HEK293 (cell line): Measurements from ENCODE around the gene SH3RF1.

ENCODE experiments used
- CTCF ChIA-PET: fragments of 350-600 bp; formaldehyde crosslinking; extraction: SDS; loops from one replicate; lab custom pipeline; 2021; ENCODE audit warnings: antibody characterized with exemption; lab: Yijun Ruan, JAX
- POLR2A ChIA-PET: fragments of 300-600 bp; formaldehyde crosslinking; extraction: SDS; loops from one replicate; lab custom pipeline; 2020; ENCODE audit warnings: antibody characterized with exemption, inconsistent platforms; lab: Yijun Ruan, JAX
- H3K27ac ChIP-seq: fragments of 200-500 bp; sonication (Bioruptor generic); 2 replicates; pipeline ENCODE4 v1.5.1; 2014; ENCODE audit warnings: low read depth, low read length, control low read depth, inconsistent platforms; ENCODE audit errors: extremely low read depth
- H3K36me3 ChIP-seq, 2 experiments: fragments of 200-500 bp in 1 of 2; sonication (Bioruptor generic) in 1 of 2; 1 replicate in 1 of 2; 2 replicates in 1 of 2; pipeline ENCODE4 v1.5.1; 2014 to 2017; ENCODE audit warnings: inconsistent platforms in 2 of 2, low read length in 2 of 2; ENCODE audit not compliant: control insufficient read depth in 2 of 2, insufficient read depth in 1 of 2
- H3K4me1 ChIP-seq: fragments of 200-500 bp; sonication (Bioruptor generic); 2 replicates; pipeline ENCODE4 v1.5.1; 2014; ENCODE audit warnings: mild to moderate bottlenecking, low read length, inconsistent platforms; ENCODE audit not compliant: control insufficient read depth, insufficient read depth
- H3K4me3 ChIP-seq: 2 replicates; pipeline ENCODE4 v1.5.1; 2011; ENCODE audit warnings: low read depth, mild to moderate bottlenecking, control low read depth, low read length, moderate library complexity
- H3K9me3 ChIP-seq: fragments of 200-500 bp; sonication (Bioruptor generic); 2 replicates; pipeline ENCODE4 v1.5.1; 2014; ENCODE audit warnings: low read depth, low read length, inconsistent platforms; ENCODE audit not compliant: control insufficient read depth, insufficient read depth
- GLIS1 ChIP-seq: fragments of 450-650 bp; formaldehyde crosslinking; IDR thresholded peaks from 2 replicates; pipeline ENCODE4 v1.5.1; 2016; ENCODE audit warnings: missing biosample characterization, missing genetic modification characterization
- HOXA7 ChIP-seq: sonication (generic); formaldehyde crosslinking; IDR thresholded peaks from 2 replicates; pipeline ENCODE4 v1.8.1; 2022; ENCODE audit warnings: missing genetic modification reagents, borderline replicate concordance
- KLF16 ChIP-seq: fragments of 450-650 bp; formaldehyde crosslinking; IDR thresholded peaks from 2 replicates; pipeline ENCODE4 v1.5.1; 2017; ENCODE audit warnings: missing biosample characterization, missing genetic modification characterization
- MZF1 ChIP-seq: fragments of 450-650 bp; formaldehyde crosslinking; IDR thresholded peaks from 2 replicates; pipeline ENCODE4 v1.5.1; 2017; ENCODE audit warnings: missing biosample characterization, missing genetic modification characterization, borderline replicate concordance
- OVOL3 ChIP-seq: fragments of 450-650 bp; formaldehyde crosslinking; IDR thresholded peaks from 2 replicates; pipeline ENCODE4 v1.5.1; 2016; ENCODE audit warnings: missing biosample characterization, missing genetic modification characterization
- SCRT2 ChIP-seq: fragments of 450-650 bp; formaldehyde crosslinking; IDR thresholded peaks from 2 replicates; pipeline ENCODE4 v1.5.1; 2016; ENCODE audit warnings: missing biosample characterization, missing genetic modification characterization
- SP2 ChIP-seq: fragments of 450-650 bp; formaldehyde crosslinking; IDR thresholded peaks from 2 replicates; pipeline ENCODE4 v1.5.1; 2016; ENCODE audit warnings: missing biosample characterization, missing genetic modification characterization
- ZNF24 ChIP-seq: fragments of 450-650 bp; formaldehyde crosslinking; IDR thresholded peaks from 2 replicates; pipeline ENCODE4 v1.5.1; 2016; ENCODE audit warnings: missing biosample characterization, missing genetic modification characterization
- ZNF354C ChIP-seq: fragments of 450-650 bp; formaldehyde crosslinking; IDR thresholded peaks from 2 replicates; pipeline ENCODE4 v1.5.1; 2016; ENCODE audit warnings: missing biosample characterization, missing genetic modification characterization, low read depth, borderline replicate concordance
- ZNF510 ChIP-seq: fragments of 450-650 bp; formaldehyde crosslinking; IDR thresholded peaks from 2 replicates; pipeline ENCODE4 v1.5.1; 2018; ENCODE audit warnings: mild to moderate bottlenecking, missing genetic modification characterization, missing biosample characterization; ENCODE audit not compliant: insufficient replicate concordance
- ZNF544 ChIP-seq: fragments of 450-650 bp; formaldehyde crosslinking; IDR thresholded peaks from 2 replicates; pipeline ENCODE4 v1.5.0; 2017; ENCODE audit warnings: missing biosample characterization, missing genetic modification characterization
- ZNF596 ChIP-seq: fragments of 450-650 bp; IDR thresholded peaks from 2 replicates; pipeline ENCODE4 v1.5.0; 2018; ENCODE audit warnings: missing biosample characterization, mild to moderate bottlenecking, missing genetic modification characterization, moderate library complexity
- ZNF621 ChIP-seq: fragments of 450-650 bp; formaldehyde crosslinking; IDR thresholded peaks from 2 replicates; pipeline ENCODE4 v1.5.1; 2017; ENCODE audit warnings: missing biosample characterization, missing genetic modification characterization
- ZNF654 ChIP-seq: fragments of 450-650 bp; formaldehyde crosslinking; IDR thresholded peaks from 2 replicates; pipeline ENCODE4 v1.5.1; 2016; ENCODE audit warnings: low read depth, missing biosample characterization, missing genetic modification characterization
- ZNF707 ChIP-seq: fragments of 450-650 bp; formaldehyde crosslinking; IDR thresholded peaks from 2 replicates; pipeline ENCODE4 v1.5.1; 2016; ENCODE audit warnings: missing biosample characterization, missing genetic modification characterization
- ZSCAN30 ChIP-seq: fragments of 450-650 bp; IDR thresholded peaks from 2 replicates; pipeline ENCODE4 v1.5.1; 2018; ENCODE audit warnings: missing biosample characterization, mild to moderate bottlenecking, missing genetic modification characterization, moderate library complexity
- TF ChIP-seq, protein P1 (sequence below): fragments of 450-650 bp; formaldehyde crosslinking; IDR thresholded peaks from 2 replicates; pipeline ENCODE4 v1.5.0; 2017; ENCODE audit warnings: missing biosample characterization, missing genetic modification characterization, borderline replicate concordance
- TF ChIP-seq, protein P2 (sequence below): fragments of 450-650 bp; formaldehyde crosslinking; conservative IDR thresholded peaks from 2 replicates; pipeline ENCODE4 v1.5.1; 2016; ENCODE audit warnings: low read depth, missing biosample characterization, missing genetic modification characterization
- TF ChIP-seq, protein P3 (sequence below): fragments of 450-650 bp; formaldehyde crosslinking; IDR thresholded peaks from 2 replicates; pipeline ENCODE4 v1.5.1; 2016; ENCODE audit warnings: missing biosample characterization, missing genetic modification characterization, borderline replicate concordance
- TF ChIP-seq, protein P4 (sequence below): fragments of 450-650 bp; formaldehyde crosslinking; optimal IDR thresholded peaks from 2 replicates; pipeline ENCODE3; 2016; ENCODE audit warnings: missing biosample characterization, mild to moderate bottlenecking, missing genetic modification characterization
- TF ChIP-seq, protein P5 (sequence below): fragments of 450-650 bp; formaldehyde crosslinking; IDR thresholded peaks from 2 replicates; pipeline ENCODE4 v1.5.1; 2016; ENCODE audit warnings: missing biosample characterization, missing genetic modification characterization
- TF ChIP-seq, protein P6 (sequence below): fragments of 450-650 bp; formaldehyde crosslinking; IDR thresholded peaks from 2 replicates; pipeline ENCODE4 v1.5.1; 2016; ENCODE audit warnings: missing biosample characterization, missing genetic modification characterization

Gene SH3RF1

DNA sequence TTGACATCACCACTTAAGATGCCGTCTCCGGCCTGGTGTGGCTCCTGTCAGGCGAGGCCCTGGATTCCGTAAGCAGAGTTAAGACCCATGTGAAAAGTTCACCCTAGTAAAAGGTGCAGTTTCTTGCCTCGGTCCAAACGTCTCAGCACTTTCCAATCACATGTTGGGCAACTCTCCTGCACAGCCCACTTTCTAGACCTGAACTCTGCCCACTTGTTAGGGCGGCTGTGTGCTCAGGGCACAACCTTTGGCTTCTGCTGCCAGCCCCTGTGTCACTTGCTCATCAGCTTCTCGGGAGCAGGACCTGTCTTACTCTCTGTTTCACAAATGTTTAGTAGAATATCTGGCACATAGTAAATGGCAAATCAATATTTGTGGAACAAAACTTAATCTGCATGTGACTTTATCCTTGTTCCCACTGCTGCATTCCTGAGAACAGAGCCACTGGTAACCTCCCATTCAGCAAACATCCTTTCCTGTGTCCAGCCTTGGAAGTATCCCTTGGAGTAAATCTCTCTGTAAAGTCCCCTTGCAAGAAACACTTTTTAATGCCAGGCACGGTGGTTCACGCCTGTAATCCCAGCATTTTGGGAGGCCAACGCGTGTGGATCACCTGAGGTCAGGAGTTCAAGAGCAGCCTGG lies 38.7 kb upstream of the SH3RF1 start (continued):
- TF ChIP-seq, protein P1, sequence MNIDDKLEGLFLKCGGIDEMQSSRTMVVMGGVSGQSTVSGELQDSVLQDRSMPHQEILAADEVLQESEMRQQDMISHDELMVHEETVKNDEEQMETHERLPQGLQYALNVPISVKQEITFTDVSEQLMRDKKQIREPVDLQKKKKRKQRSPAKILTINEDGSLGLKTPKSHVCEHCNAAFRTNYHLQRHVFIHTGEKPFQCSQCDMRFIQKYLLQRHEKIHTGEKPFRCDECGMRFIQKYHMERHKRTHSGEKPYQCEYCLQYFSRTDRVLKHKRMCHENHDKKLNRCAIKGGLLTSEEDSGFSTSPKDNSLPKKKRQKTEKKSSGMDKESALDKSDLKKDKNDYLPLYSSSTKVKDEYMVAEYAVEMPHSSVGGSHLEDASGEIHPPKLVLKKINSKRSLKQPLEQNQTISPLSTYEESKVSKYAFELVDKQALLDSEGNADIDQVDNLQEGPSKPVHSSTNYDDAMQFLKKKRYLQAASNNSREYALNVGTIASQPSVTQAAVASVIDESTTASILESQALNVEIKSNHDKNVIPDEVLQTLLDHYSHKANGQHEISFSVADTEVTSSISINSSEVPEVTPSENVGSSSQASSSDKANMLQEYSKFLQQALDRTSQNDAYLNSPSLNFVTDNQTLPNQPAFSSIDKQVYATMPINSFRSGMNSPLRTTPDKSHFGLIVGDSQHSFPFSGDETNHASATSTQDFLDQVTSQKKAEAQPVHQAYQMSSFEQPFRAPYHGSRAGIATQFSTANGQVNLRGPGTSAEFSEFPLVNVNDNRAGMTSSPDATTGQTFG (tag by site-specific recombination) = no peak
- TF ChIP-seq ZNF707 (no peak), ZNF510 (tag by site-specific recombination) (no peak), ZNF621 (tag by site-specific recombination) (no peak), ZNF596 (tag by site-specific recombination) (no peak), HOXA7 (no peak), ZNF544 (no peak), ZNF654 (tag by site-specific recombination) (no peak), OVOL3 (no peak)
- TF ChIP-seq, protein P2, sequence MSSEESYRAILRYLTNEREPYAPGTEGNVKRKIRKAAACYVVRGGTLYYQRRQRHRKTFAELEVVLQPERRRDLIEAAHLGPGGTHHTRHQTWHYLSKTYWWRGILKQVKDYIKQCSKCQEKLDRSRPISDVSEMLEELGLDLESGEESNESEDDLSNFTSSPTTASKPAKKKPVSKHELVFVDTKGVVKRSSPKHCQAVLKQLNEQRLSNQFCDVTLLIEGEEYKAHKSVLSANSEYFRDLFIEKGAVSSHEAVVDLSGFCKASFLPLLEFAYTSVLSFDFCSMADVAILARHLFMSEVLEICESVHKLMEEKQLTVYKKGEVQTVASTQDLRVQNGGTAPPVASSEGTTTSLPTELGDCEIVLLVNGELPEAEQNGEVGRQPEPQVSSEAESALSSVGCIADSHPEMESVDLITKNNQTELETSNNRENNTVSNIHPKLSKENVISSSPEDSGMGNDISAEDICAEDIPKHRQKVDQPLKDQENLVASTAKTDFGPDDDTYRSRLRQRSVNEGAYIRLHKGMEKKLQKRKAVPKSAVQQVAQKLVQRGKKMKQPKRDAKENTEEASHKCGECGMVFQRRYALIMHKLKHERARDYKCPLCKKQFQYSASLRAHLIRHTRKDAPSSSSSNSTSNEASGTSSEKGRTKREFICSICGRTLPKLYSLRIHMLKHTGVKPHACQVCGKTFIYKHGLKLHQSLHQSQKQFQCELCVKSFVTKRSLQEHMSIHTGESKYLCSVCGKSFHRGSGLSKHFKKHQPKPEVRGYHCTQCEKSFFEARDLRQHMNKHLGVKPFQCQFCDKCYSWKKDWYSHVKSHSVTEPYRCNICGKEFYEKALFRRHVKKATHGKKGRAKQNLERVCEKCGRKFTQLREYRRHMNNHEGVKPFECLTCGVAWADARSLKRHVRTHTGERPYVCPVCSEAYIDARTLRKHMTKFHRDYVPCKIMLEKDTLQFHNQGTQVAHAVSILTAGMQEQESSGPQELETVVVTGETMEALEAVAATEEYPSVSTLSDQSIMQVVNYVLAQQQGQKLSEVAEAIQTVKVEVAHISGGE (tag by site-specific recombination) = no peak

DNA sequence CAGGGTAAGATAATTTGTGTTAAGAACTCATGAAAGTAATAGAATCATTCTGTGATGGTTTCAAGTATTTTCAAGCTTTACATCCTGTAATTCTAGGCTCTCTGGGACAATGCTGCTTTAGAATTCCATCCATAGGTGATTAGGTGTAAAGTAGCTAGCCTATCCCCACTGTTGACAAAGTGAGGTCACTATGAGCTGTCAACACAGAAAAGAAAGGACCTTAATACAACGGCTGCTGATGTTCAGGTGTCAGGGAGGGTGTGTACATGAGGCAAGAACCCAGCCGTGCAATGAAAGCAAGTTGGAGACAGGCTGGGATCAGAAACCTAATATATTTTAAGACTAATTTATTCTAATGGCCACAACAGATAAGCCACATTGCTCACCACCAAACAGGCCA lies 36.8 kb upstream of the SH3RF1 start:
- CTCF ChIA-PET = no interaction called here
- POLR2A ChIA-PET = no interaction called here
- Histone ChIP-seq H3K4me1 (no peaks in the 10 kb centered on the region), H3K36me3 (no peaks in the 10 kb centered on the region), H3K27ac (no peak overlapping the region), H3K9me3 (no peaks in the 10 kb centered on the region), H3K4me3 (no peak overlapping the region)
- TF ChIP-seq SP2 (no peak), GLIS1 (tag by site-specific recombination) (no peak), MZF1 (tag by site-specific recombination) (no peak), SCRT2 (tag by site-specific recombination) (no peak), ZSCAN30 (no peak), ZNF24 (tag by site-specific recombination) (no peak), KLF16 (tag by site-specific recombination) (no peak), ZNF354C (tag by site-specific recombination) (no peak)
- TF ChIP-seq, protein P3, sequence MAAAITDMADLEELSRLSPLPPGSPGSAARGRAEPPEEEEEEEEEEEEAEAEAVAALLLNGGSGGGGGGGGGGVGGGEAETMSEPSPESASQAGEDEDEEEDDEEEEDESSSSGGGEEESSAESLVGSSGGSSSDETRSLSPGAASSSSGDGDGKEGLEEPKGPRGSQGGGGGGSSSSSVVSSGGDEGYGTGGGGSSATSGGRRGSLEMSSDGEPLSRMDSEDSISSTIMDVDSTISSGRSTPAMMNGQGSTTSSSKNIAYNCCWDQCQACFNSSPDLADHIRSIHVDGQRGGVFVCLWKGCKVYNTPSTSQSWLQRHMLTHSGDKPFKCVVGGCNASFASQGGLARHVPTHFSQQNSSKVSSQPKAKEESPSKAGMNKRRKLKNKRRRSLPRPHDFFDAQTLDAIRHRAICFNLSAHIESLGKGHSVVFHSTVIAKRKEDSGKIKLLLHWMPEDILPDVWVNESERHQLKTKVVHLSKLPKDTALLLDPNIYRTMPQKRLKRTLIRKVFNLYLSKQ (tag by site-specific recombination) = no peak
- TF ChIP-seq, protein P4, sequence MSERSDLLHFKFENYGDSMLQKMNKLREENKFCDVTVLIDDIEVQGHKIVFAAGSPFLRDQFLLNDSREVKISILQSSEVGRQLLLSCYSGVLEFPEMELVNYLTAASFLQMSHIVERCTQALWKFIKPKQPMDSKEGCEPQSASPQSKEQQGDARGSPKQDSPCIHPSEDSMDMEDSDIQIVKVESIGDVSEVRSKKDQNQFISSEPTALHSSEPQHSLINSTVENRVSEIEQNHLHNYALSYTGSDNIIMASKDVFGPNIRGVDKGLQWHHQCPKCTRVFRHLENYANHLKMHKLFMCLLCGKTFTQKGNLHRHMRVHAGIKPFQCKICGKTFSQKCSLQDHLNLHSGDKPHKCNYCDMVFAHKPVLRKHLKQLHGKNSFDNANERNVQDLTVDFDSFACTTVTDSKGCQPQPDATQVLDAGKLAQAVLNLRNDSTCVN (tag by site-specific recombination) = no peak
- TF ChIP-seq, protein P5, sequence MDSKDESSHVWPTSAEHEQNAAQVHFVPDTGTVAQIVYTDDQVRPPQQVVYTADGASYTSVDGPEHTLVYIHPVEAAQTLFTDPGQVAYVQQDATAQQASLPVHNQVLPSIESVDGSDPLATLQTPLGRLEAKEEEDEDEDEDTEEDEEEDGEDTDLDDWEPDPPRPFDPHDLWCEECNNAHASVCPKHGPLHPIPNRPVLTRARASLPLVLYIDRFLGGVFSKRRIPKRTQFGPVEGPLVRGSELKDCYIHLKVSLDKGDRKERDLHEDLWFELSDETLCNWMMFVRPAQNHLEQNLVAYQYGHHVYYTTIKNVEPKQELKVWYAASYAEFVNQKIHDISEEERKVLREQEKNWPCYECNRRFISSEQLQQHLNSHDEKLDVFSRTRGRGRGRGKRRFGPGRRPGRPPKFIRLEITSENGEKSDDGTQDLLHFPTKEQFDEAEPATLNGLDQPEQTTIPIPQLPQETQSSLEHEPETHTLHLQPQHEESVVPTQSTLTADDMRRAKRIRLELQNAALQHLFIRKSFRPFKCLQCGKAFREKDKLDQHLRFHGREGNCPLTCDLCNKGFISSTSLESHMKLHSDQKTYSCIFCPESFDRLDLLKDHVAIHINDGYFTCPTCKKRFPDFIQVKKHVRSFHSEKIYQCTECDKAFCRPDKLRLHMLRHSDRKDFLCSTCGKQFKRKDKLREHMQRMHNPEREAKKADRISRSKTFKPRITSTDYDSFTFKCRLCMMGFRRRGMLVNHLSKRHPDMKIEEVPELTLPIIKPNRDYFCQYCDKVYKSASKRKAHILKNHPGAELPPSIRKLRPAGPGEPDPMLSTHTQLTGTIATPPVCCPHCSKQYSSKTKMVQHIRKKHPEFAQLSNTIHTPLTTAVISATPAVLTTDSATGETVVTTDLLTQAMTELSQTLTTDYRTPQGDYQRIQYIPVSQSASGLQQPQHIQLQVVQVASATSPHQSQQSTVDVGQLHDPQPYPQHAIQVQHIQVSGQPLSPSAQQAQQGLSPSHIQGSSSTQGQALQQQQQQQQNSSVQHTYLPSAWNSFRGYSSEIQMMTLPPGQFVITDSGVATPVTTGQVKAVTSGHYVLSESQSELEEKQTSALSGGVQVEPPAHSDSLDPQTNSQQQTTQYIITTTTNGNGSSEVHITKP (tag by site-specific recombination) = no peak
- TF ChIP-seq, protein P6, sequence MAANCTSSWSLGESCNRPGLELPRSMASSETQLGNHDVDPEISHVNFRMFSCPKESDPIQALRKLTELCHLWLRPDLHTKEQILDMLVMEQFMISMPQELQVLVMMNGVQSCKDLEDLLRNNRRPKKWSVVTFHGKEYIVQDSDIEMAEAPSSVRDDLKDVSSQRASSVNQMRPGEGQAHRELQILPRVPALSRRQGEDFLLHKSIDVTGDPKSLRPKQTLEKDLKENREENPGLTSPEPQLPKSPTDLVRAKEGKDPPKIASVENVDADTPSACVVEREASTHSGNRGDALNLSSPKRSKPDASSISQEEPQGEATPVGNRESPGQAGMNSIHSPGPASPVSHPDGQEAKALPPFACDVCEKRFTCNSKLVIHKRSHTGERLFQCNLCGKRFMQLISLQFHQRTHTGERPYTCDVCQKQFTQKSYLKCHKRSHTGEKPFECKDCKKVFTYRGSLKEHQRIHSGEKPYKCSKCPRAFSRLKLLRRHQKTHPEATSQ = no peak
